Erythroblast (primary cell): ENCODE results near the gene GPC6.

Source experiments
- GATA1 ChIP-seq: IDR thresholded peaks from 2 replicates; pipeline ENCODE4 v1.6.1; 2011; ENCODE audit warnings: low read depth, mild to moderate bottlenecking, control low read depth, low read length, moderate library complexity
- POLR2A ChIP-seq: IDR thresholded peaks from 2 replicates; pipeline ENCODE4 v1.6.1; 2011; ENCODE audit warnings: mild to moderate bottlenecking, low read length

- TF ChIP-seq POLR2A = no peak
- TF ChIP-seq GATA1 = no peak
Measured at GRCh38 chr13:94186470-94186869, 959.9 kb downstream of the GPC6 start.
